HG03575 (cell line): Measurements from ENCODE around the gene HRH3.

Source experiments
- ATAC-seq: cut with Tn5 transposase; IDR thresholded peaks from one replicate; pipeline ENCODE4 v1.9.1; 2021; ENCODE audit not compliant: unreplicated experiment, insufficient number of reproducible peaks, low FRiP score; ENCODE audit errors: extremely low read depth

HRH3 gene

GRCh38 chr20:62168890-62169435 lies 51.1 kb downstream of the HRH3 start:
- ATAC-seq: no peak

GRCh38 chr20:62168061-62168460 lies 52.0 kb downstream of the HRH3 start:
- ATAC-seq: no peak

- no peak for ATAC-seq
Observed at GRCh38 chr20:62167474-62167873, 52.6 kb downstream of the HRH3 start.

GRCh38 chr20:62165762-62166399 lies 54.2 kb downstream of the HRH3 start:
- no peak for ATAC-seq
